NB4 (cell line): ENCODE results near the gene CFAP161.

Experiments used
- CTCF ChIP-seq: IDR thresholded peaks from one replicate; pipeline ENCODE4 v1.5.1; 2012; ENCODE audit warnings: low read depth, low read length
- MYC ChIP-seq: IDR thresholded peaks from 2 replicates; pipeline ENCODE4 v1.6.1; 2011; ENCODE audit warnings: low read depth, low read length
- POLR2A ChIP-seq: IDR thresholded peaks from 2 replicates; pipeline ENCODE4 v1.6.1; 2011; ENCODE audit warnings: mild to moderate bottlenecking; ENCODE audit not compliant: insufficient read length; ENCODE audit errors: extremely low read depth

- TF ChIP-seq MYC (no peak), CTCF (no peak), POLR2A (no peak)
Observed at GRCh38 chr15:81190922-81191507, 56.9 kb downstream of the CFAP161 start.
